ENCODE results near the gene ALDH1B1. TPM values are rescaled to one million over a fixed set of nuclear protein-coding genes. Genes with fewer than 3 reads are reported as not detected.

ALDH1B1 gene
- total RNA-seq, 4 donors from 2014 or later = 2.2 to 4.3 (median 3.4) TPM

GRCh38 chr9:38384990-38385848, 7.3 kb upstream of the ALDH1B1 start:
- no peak overlapping the region for H3K4me3 ChIP-seq
- H3K36me3 ChIP-seq = no peaks in the 10 kb centered on the region
- no peaks in the 10 kb centered on the region for H3K9me3 ChIP-seq
- DNase-seq (ENCODE audit: low spot score in 2 of 2) = peak in 1 of 2 donors; percentile 43
- no peaks in the 10 kb centered on the region for H3K27me3 ChIP-seq
- H3K4me1 ChIP-seq = peaks cover 13% of the 10 kb centered on the region
- no peak overlapping the region for H3K27ac ChIP-seq
- TF ChIP-seq EP300 (IDR thresholded peaks at IDR 0.05) = no peak
- TF ChIP-seq CTCF (IDR thresholded peaks at IDR 0.05) = no peak
- TF ChIP-seq POLR2A (IDR thresholded peaks at IDR 0.05) = no peak
- no peak for TF ChIP-seq POLR2AphosphoS5 (IDR thresholded peaks at IDR 0.05)
- WGBS = 76% methylated on average over 3 of the region's 3 CpGs

DNA sequence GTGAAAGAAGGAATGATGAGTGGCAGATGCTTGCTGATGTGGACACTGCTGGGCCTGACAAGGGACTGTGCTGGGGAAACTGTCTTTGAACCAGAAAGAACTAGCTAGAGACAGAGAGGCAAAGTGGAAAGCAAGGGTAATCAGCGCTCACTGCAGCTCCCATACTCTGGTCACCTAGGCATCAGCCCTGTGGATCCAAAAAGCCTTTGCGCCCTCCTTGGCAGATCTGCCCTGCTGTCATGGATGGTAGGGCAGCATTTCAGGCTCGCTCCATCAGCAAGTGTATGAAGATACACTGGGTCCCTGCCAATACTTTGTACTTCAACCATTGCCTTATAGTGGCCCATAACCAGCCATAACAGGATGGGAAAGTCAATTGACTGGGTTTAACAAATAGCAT, 6.6 kb upstream of the ALDH1B1 start:
- H3K27me3 ChIP-seq = no peaks in the 10 kb centered on the region
- no peak overlapping the region for H3K27ac ChIP-seq
- no peaks in the 10 kb centered on the region for H3K36me3 ChIP-seq
- no peaks in the 10 kb centered on the region for H3K9me3 ChIP-seq
- H3K4me3 ChIP-seq = no peak overlapping the region
- TF ChIP-seq CTCF (IDR thresholded peaks at IDR 0.05) (no peak), POLR2A (IDR thresholded peaks at IDR 0.05) (no peak), POLR2AphosphoS5 (IDR thresholded peaks at IDR 0.05) (no peak), EP300 (IDR thresholded peaks at IDR 0.05) (no peak)
- WGBS = 98% methylated on average over 3 of the region's 3 CpGs
- peak in 1 of 2 donors; percentile 7 for DNase-seq (ENCODE audit: low spot score in 2 of 2)
- peaks cover 13% of the 10 kb centered on the region for H3K4me1 ChIP-seq

DNA sequence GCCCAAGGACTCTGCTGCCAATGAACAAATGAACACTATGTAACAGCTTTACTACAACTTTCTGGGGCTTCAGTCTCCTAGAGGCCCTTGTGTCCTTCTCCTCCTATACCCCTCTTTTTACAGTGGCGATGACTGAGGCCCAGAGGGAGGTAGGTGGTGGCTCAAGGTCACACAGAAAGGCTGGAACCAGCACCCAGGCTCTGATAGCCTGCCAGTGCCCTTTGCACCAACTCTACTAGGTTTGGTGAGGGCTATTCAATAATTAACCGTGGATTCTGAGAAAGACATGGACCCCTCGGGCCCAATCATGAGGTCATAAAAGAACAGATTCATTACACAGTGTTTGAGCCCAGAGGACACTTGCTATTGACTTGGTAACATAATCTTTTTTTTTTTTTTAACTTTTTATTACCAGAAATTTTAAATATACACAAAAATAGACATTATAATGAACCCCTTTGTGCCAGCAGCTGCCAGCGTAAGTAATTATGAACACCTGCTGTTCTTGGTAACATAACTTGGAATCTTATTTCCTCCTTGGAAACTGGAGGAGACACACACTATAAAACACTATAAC, 6.1 kb upstream of the ALDH1B1 start:
- TF ChIP-seq EP300 (IDR thresholded peaks at IDR 0.05) (no peak), POLR2A (IDR thresholded peaks at IDR 0.05) (no peak), POLR2AphosphoS5 (IDR thresholded peaks at IDR 0.05) (no peak), CTCF (IDR thresholded peaks at IDR 0.05) (no peak)
- DNase-seq (ENCODE audit: low spot score in 2 of 2) = peak in 1 of 2 donors; percentile 20
- H3K36me3 ChIP-seq = no peaks in the 10 kb centered on the region
- peaks cover 13% of the 10 kb centered on the region for H3K4me1 ChIP-seq
- no peak overlapping the region for H3K27ac ChIP-seq
- WGBS = 71% methylated on average over 4 of the region's 4 CpGs
- H3K9me3 ChIP-seq = no peaks in the 10 kb centered on the region
- no peak overlapping the region for H3K4me3 ChIP-seq
- H3K27me3 ChIP-seq = no peaks in the 10 kb centered on the region

DNA sequence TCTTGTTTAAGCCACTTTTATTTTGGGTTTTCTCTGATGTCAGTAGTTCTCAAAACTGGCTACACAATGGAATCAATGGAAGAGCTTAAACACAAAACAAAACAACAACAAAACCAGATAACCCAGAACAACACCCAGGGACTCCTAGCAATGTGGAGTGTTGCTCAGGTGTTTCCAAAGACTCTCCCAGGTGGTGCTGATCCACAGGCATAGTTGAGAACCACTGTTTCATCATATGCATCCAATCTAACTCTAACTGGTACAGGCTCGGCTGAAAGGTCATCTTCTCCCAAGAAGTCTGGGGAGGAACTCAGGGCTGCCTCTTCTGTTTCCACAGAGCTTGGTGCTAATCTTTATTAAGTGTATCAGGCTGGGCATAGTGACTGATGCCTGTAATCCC, 5.4 kb upstream of the ALDH1B1 start:
- no peaks in the 10 kb centered on the region for H3K27me3 ChIP-seq
- TF ChIP-seq POLR2AphosphoS5 (IDR thresholded peaks at IDR 0.05) = no peak
- TF ChIP-seq CTCF (IDR thresholded peaks at IDR 0.05) = no peak
- no peak for TF ChIP-seq POLR2A (IDR thresholded peaks at IDR 0.05)
- TF ChIP-seq EP300 (IDR thresholded peaks at IDR 0.05) = no peak
- peaks cover 15% of the 10 kb centered on the region for H3K4me1 ChIP-seq
- H3K36me3 ChIP-seq = no peaks in the 10 kb centered on the region
- no peaks in the 10 kb centered on the region for H3K9me3 ChIP-seq
- no peak overlapping the region for H3K27ac ChIP-seq
- 100% methylated on average over 1 of the region's 1 CpG for WGBS
- DNase-seq (ENCODE audit: low spot score in 2 of 2) = no peak
- H3K4me3 ChIP-seq = no peak overlapping the region

- no peaks in the 10 kb centered on the region for H3K36me3 ChIP-seq
- no peak overlapping the region for H3K27ac ChIP-seq
- TF ChIP-seq POLR2AphosphoS5 (IDR thresholded peaks at IDR 0.05) (no peak), EP300 (IDR thresholded peaks at IDR 0.05) (no peak), CTCF (IDR thresholded peaks at IDR 0.05) (no peak), POLR2A (IDR thresholded peaks at IDR 0.05) (no peak)
- H3K9me3 ChIP-seq = no peaks in the 10 kb centered on the region
- H3K27me3 ChIP-seq = no peaks in the 10 kb centered on the region
- H3K4me3 ChIP-seq = no peak overlapping the region
- no peak for DNase-seq (ENCODE audit: low spot score in 2 of 2)
- H3K4me1 ChIP-seq = peaks cover 19% of the 10 kb centered on the region
- 93% methylated on average over 4 of the region's 4 CpGs for WGBS
Observed at GRCh38 chr9:38387751-38388150, 4.8 kb upstream of the ALDH1B1 start.

Data from suprapubic skin (tissue), 4 donors.